Natural killer cell treated with Interleukin-12 subunit alpha and Interleukin-12 subunit beta and Interleukin-15 and Interleukin-18, amount 100 ng/mL, for 72 hours (primary cell): ENCODE results near the gene LRRC14B. TPM values are rescaled to one million over a fixed set of nuclear protein-coding genes. Genes with fewer than 3 reads are reported as not detected.
"Not testable (repeated sequence)": the region's sequence is repeated elsewhere in the genome, so short reads cannot be mapped to it uniquely, and the experiment has no call there.

Experiments used
- ATAC-seq, 2 donors: fragments of 150-1000 bp; cut with Tn5 transposase in 1 of 2; sonication (Bioruptor Pico), chemical (Tn5 transposase) in 1 of 2; 2 replicates each; pipeline ENCODE4 v1.10.0; 2021
- DNase-seq: peaks from one replicate; pipeline ENCODE4 v3.0.0; 2022; ENCODE audit warnings: low spot score
- H3K27ac Mint-ChIP-seq, 2 donors: 1 replicate in 1 of 2; 2 replicates in 1 of 2; pipeline ENCODE4 v1.8.0; 2022; ENCODE audit warnings: mixed read lengths in 2 of 2, mild to moderate bottlenecking in 1 of 2, moderate library complexity in 1 of 2
- H3K27me3 Mint-ChIP-seq, 2 donors: 1 replicate in 1 of 2; 2 replicates in 1 of 2; pipeline ENCODE4 v1.8.0; 2022; ENCODE audit warnings: mixed read lengths in 2 of 2
- H3K36me3 Mint-ChIP-seq: one replicate; pipeline ENCODE4 v1.8.0; 2022; ENCODE audit warnings: mixed read lengths
- H3K4me1 Mint-ChIP-seq, 2 donors: 1 replicate in 1 of 2; 2 replicates in 1 of 2; pipeline ENCODE4 v1.8.0; 2022; ENCODE audit warnings: low read depth in 2 of 2, mixed read lengths in 2 of 2, mild to moderate bottlenecking in 1 of 2
- H3K4me3 Mint-ChIP-seq: one replicate; pipeline ENCODE4 v1.8.0; 2022; ENCODE audit warnings: mixed read lengths
- H3K9me3 Mint-ChIP-seq: 2 replicates; pipeline ENCODE4 v1.8.0; 2022; ENCODE audit warnings: mixed read lengths
- total RNA-seq, 2 donors: library from RNA; stranded (reverse); gene quantifications; one replicate each; pipeline ENCODE4 v1.2.3, GENCODE V29; 2022

LRRC14B gene
- total RNA-seq, 2 donors from 2014 or later, result not detected

- Mint-ChIP-seq H3K4me1 (no peaks in the 10 kb centered on the region), H3K36me3 (no peaks in the 10 kb centered on the region), H3K27ac (no peak overlapping the region), H3K4me3 (no peak overlapping the region), H3K27me3 (peaks cover 0 to 4% of the 10 kb centered on the region in 2 donors), H3K9me3 (no peaks in the 10 kb centered on the region)
- DNase-seq (no peak), ATAC-seq (no peak)
Observed at GRCh38 chr5:194603-195209, 3.4 kb downstream of the LRRC14B start.

- Mint-ChIP-seq H3K36me3 (no peaks in the 10 kb centered on the region), H3K27me3 (no peaks in the 10 kb centered on the region), H3K9me3 (no peaks in the 10 kb centered on the region), H3K4me3 (no peak overlapping the region), H3K4me1 (no peaks in the 10 kb centered on the region), H3K27ac (no peak overlapping the region)
- DNase-seq (no peak), ATAC-seq (no peak)
Observed at GRCh38 chr5:195401-196160, 4.3 kb downstream of the LRRC14B start.

GRCh38 chr5:196350-196749 is 5.1 kb downstream of the LRRC14B start:
- ATAC-seq (no peak), DNase-seq (no peak)
- no peaks in the 10 kb centered on the region for H3K9me3 Mint-ChIP-seq
- no peak overlapping the region for H3K4me3 Mint-ChIP-seq
- no peak overlapping the region for H3K27ac Mint-ChIP-seq
- H3K4me1 Mint-ChIP-seq, result no peaks in the 10 kb centered on the region
- no peaks in the 10 kb centered on the region for H3K27me3 Mint-ChIP-seq
- no peaks in the 10 kb centered on the region for H3K36me3 Mint-ChIP-seq

- H3K9me3 Mint-ChIP-seq, H3K36me3 Mint-ChIP-seq, H3K27ac Mint-ChIP-seq, H3K4me1 Mint-ChIP-seq, DNase-seq, ATAC-seq, H3K4me3 Mint-ChIP-seq, H3K27me3 Mint-ChIP-seq: not testable (repeated sequence)
Observed at GRCh38 chr5:197031-197430, 5.7 kb downstream of the LRRC14B start.

GRCh38 chr5:197892-198489 is 6.7 kb downstream of the LRRC14B start:
- H3K27ac Mint-ChIP-seq, result no peak overlapping the region
- H3K4me1 Mint-ChIP-seq, result no peaks in the 10 kb centered on the region
- ATAC-seq (no peak), DNase-seq (no peak)
- no peaks in the 10 kb centered on the region for H3K27me3 Mint-ChIP-seq
- no peak overlapping the region for H3K4me3 Mint-ChIP-seq
- no peaks in the 10 kb centered on the region for H3K36me3 Mint-ChIP-seq
- H3K9me3 Mint-ChIP-seq, result no peaks in the 10 kb centered on the region

- Mint-ChIP-seq H3K27me3 (no peaks in the 10 kb centered on the region), H3K36me3 (no peaks in the 10 kb centered on the region), H3K27ac (no peak overlapping the region)
Observed at GRCh38 chr5:198516-199196, 7.4 kb downstream of the LRRC14B start.

GRCh38 chr5:199197-199949 is 8.1 kb downstream of the LRRC14B start:
- ATAC-seq (no peak), DNase-seq (no peak)
- no peaks in the 10 kb centered on the region for H3K9me3 Mint-ChIP-seq
- no peak overlapping the region for H3K4me3 Mint-ChIP-seq
- no peaks in the 10 kb centered on the region for H3K36me3 Mint-ChIP-seq
- no peak overlapping the region for H3K27ac Mint-ChIP-seq
- H3K27me3 Mint-ChIP-seq, result no peaks in the 10 kb centered on the region
- peaks cover 0 to under 1% of the 10 kb centered on the region in 2 donors for H3K4me1 Mint-ChIP-seq

More at GRCh38 chr5:198516-199196, 7.4 kb downstream of the LRRC14B start:
- DNase-seq (no peak), ATAC-seq (no peak)
- Mint-ChIP-seq H3K9me3 (no peaks in the 10 kb centered on the region), H3K4me3 (no peak overlapping the region), H3K4me1 (no peaks in the 10 kb centered on the region)

- no peaks in the 10 kb centered on the region for H3K9me3 Mint-ChIP-seq
- H3K27me3 Mint-ChIP-seq, result no peaks in the 10 kb centered on the region
- no peaks in the 10 kb centered on the region for H3K36me3 Mint-ChIP-seq
- no peak overlapping the region for H3K27ac Mint-ChIP-seq
- peaks cover 0 to 2% of the 10 kb centered on the region in 2 donors for H3K4me1 Mint-ChIP-seq
- no peak for ATAC-seq
- H3K4me3 Mint-ChIP-seq, result no peak overlapping the region
- no peak for DNase-seq
Observed at GRCh38 chr5:199950-200645, 8.8 kb downstream of the LRRC14B start.

GRCh38 chr5:200985-201384 is 9.7 kb downstream of the LRRC14B start:
- Mint-ChIP-seq H3K27ac (no peak overlapping the region), H3K27me3 (no peaks in the 10 kb centered on the region), H3K4me3 (no peak overlapping the region), H3K9me3 (no peaks in the 10 kb centered on the region), H3K4me1 (peaks cover 0 to 6% of the 10 kb centered on the region in 2 donors), H3K36me3 (peaks cover 6% of the 10 kb centered on the region)
- ATAC-seq (no peak), DNase-seq (no peak)

- DNase-seq (no peak), ATAC-seq (no peak)
- peaks cover 0 to 6% of the 10 kb centered on the region in 2 donors for H3K4me1 Mint-ChIP-seq
- peaks cover 7% of the 10 kb centered on the region for H3K36me3 Mint-ChIP-seq
- H3K4me3 Mint-ChIP-seq, result no peak overlapping the region
- H3K27ac Mint-ChIP-seq, result no peak overlapping the region
- no peaks in the 10 kb centered on the region for H3K9me3 Mint-ChIP-seq
- H3K27me3 Mint-ChIP-seq, result no peaks in the 10 kb centered on the region
Observed at GRCh38 chr5:201672-202071, 10.4 kb downstream of the LRRC14B start.

- peaks cover 11% of the 10 kb centered on the region for H3K36me3 Mint-ChIP-seq
- no peak for DNase-seq
- H3K4me1 Mint-ChIP-seq, result peaks cover 4 to 9% of the 10 kb centered on the region in 2 donors
- peak in 1 of 2 donors; percentile 36 for ATAC-seq
- no peaks in the 10 kb centered on the region for H3K9me3 Mint-ChIP-seq
- H3K27ac Mint-ChIP-seq, result no peak overlapping the region
- H3K27me3 Mint-ChIP-seq, result no peaks in the 10 kb centered on the region
- H3K4me3 Mint-ChIP-seq, result no peak overlapping the region
Observed at GRCh38 chr5:203246-203930, 12.1 kb downstream of the LRRC14B start.

GRCh38 chr5:204001-204400 is 12.7 kb downstream of the LRRC14B start:
- Mint-ChIP-seq H3K27ac (no peak overlapping the region), H3K9me3 (no peaks in the 10 kb centered on the region), H3K27me3 (no peaks in the 10 kb centered on the region), H3K4me1 (peaks cover 4 to 13% of the 10 kb centered on the region in 2 donors), H3K4me3 (no peak overlapping the region), H3K36me3 (peaks cover 11% of the 10 kb centered on the region)
- DNase-seq, result no peak
- peak in 1 of 2 donors; percentile 32 for ATAC-seq
